ENCODE measurements around the gene NHLH1.

NHLH1 gene

DNA sequence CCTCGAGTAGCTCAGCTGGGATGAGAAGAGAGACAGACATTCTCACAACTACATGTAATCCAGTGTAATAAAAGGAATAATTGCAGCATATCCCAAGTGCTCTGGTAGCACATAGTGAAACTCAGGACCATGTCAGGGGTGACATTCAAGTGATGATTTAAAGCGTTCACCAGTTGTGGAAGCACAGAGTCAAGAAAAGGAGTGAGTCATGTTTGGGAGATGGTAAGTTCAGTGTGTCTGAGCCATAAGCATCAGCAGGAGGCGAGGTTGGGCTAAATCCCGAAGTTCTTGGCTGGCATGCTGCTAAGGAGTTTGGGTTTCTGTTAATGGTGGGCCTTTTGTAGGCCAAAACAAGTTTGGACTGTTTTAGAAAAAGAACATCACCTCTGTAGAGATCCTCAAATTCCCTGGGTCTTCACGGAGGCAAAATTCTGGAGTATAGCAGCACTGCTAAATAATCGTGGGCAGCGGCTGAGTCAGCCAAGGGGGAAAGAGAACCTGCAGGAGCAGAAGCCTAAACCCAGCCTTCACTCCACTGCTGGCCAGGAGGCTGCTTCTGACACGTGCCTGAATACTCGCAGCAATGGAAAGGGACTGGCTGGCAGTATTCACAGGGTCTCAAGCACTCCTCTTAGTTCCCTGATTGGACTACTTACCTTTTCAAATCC is 7.2 kb upstream of the NHLH1 start:
- DNase-seq = peak; percentile 24

DNA sequence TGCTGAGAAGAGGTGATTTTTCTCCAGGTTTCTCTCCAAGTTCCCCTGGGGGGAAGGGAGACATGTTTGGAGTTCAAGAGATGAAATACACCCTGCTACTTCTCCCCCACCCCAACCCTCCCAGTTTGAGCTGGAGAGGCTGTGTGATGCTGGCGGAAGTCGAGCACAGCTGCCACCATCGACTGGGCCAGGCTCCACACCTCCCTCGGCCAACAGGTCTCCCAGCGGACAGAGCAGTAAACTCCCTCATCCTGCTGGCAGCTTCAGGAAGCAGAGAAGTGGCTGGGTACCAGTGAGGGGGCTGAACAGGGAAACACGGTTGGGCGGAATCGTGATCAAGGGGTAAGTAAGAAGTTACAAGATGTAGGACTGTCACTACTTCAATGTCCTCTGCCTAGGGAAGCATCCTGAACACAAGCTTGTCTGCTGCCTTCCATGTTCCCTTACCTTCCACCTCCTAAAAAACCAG is 6.6 kb upstream of the NHLH1 start:
- peak; percentile 47 for DNase-seq

DNA sequence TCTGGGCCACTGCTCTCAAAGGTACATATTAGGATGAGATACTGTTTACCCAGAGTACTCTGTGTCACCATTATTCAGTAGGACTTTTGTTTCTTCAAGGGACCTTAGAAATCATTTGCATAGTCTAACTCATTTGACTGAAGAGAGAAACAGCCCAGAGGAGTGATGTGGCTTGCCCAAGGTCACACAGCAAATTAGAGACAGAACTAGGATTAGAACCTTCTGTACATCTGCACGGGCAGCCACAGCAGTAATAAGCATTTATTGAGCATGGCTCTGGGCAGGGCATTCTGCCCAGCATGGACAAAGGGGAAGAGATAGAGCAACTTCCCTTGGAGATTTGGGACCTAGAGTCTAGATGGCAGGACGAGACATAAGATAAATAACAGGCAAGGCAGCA is 5.7 kb upstream of the NHLH1 start:
- DNase-seq = peak; percentile 35

DNA sequence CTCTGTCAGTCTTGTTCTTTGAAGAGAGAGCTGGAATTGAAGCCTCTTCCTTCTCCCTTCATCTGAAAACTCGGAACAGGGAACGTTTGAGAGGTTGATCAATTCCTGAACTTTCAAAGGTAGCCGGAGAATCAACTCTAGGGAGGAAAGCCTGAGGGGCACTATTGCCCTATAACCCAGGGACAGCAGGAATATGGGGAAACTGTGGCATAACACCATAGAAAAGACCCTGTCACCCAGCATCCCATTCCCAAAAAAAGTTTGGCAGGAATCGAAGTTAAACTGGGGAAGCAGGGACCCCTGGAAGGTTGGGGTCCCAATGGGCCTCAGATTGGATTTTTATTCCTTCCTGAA is 5.1 kb upstream of the NHLH1 start:
- DNase-seq = no peak

DNA sequence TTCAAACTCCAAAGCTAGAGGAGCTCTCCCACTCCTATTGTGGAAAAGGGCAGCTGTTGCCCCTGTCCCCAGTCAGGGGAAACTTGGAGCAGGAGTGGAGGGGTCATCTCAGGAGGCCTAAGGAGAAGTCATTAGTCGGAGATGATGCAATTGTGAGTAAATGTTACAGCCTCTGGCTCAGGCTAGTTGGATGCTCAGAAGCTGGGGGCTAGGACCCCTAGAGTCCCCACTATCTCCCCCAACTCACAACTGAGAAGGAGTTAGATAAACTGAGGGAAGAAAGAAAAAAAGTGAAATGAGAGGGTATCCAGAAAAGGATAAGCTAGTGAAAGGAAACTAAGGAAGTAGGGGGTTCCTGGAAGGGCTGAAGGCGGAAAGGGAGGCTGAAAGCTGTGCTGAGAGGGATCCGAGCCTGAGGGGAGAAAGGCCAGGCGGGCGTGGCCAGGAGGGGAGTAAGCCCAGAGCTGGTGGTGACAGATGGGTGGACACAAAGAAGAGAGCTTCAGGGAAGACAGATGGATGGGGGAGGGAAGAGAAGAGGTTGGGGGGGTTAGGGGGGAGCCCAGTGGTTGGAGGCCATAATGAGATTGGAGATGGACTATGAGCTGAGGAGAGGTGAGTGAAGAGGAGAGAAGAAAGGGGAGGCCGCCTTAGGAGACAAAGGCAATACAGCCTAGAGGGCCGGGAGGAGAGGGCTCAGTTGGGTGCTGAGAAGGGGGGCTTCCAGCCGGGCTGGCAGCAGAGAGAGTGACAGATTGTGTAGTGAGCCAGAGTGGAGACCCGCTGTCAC is 4.5 kb upstream of the NHLH1 start:
- DNase-seq = peak; percentile 38

DNA sequence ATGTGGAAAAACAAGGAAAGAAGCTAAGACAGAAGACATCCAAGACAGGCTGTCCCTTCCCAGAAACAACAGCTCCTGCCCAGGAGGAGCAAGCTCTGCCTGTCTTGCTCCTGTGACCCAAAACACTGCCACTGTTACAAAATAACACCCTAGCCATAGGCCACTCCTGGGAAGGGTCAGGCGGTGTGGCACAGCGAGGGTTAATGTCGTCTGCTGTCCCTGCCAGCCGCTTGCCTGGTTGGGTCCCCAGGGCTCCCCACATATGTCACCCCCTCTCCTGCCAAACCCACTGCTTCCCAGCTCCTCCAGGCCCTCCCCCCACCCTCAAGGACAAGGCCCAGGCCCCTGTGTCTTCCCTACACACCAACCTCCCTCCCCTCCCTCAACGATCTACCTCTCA is 3.9 kb upstream of the NHLH1 start:
- peak; percentile 35 for DNase-seq

DNA sequence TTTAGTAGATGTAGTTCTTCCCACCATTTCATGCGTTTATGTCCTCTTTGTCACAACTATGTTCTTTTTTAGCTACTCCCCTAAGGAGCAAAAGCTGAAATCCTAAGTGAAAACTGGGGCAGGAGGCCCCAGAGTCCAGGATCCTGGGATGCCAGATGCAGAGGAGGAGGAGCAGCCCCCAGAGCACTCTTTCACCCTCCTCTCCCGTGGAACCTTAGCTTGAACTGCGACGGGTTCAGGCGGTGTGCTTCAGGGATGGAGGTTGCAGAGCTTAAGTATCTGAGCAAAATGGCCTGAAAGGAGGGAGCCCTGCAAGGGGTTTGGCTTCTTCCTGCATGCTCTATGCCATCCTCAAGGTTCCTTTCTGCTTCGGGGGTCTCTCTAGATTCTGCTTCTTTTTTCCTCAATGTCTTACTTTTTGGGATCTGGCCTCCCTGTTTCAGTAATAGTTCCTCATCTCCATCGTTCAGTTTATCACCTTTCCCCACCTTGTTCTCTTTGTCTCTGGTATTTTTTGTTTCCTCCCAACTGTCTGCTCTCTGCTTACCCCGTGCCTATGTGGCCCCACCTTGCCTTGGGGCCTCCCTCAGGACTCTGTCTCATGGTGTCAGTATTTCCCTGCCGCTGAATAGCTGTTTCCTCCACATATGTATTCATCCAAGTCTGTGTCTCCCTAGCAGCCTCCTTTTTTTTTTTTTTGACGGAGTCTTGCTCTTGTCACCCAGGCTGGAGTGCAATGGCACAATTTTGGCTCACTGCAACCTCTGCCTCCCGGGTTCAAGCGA is 2.7 kb upstream of the NHLH1 start:
- DNase-seq = peak; percentile 38

DNA sequence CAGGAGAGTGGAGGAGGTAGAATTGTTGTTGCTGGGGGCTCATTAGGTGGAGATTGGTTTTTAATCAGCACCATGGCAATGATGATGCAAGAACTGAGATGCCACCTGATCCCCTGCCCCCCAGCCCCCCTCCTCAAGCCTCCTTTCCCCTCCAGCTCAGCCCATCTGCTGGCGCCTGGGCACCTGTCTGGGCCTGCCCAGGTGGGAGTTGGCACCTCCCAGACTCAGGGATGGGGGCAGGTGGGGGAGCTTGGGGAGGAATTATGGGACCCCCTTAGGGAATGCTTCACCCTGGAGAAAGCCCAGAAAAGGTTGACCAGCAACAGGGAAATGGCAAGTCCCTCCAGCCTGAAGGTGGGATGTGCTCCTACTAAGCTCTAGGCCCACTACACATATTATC is 1.5 kb upstream of the NHLH1 start:
- DNase-seq = peak; percentile 38

DNA sequence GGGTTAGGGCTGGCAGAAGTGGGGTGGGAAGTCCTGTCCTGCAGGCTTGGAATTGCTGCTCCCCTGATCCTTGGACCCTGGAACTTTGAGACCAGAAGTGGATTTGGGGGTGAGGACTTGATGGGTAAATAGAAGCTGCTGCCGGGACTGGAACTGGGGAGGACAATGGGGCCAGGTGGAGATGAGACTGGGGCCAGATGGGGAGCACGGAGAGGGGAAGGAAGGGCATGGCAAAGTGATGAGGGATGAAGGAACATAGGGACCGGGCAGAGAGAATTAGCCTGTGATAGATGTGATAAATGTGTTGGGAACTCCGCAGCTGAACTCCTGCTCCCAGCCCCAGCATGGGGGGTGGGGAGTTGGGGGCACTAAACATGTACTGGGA is 637 bp downstream of the NHLH1 start:
- peak; percentile 26 for DNase-seq

DNA sequence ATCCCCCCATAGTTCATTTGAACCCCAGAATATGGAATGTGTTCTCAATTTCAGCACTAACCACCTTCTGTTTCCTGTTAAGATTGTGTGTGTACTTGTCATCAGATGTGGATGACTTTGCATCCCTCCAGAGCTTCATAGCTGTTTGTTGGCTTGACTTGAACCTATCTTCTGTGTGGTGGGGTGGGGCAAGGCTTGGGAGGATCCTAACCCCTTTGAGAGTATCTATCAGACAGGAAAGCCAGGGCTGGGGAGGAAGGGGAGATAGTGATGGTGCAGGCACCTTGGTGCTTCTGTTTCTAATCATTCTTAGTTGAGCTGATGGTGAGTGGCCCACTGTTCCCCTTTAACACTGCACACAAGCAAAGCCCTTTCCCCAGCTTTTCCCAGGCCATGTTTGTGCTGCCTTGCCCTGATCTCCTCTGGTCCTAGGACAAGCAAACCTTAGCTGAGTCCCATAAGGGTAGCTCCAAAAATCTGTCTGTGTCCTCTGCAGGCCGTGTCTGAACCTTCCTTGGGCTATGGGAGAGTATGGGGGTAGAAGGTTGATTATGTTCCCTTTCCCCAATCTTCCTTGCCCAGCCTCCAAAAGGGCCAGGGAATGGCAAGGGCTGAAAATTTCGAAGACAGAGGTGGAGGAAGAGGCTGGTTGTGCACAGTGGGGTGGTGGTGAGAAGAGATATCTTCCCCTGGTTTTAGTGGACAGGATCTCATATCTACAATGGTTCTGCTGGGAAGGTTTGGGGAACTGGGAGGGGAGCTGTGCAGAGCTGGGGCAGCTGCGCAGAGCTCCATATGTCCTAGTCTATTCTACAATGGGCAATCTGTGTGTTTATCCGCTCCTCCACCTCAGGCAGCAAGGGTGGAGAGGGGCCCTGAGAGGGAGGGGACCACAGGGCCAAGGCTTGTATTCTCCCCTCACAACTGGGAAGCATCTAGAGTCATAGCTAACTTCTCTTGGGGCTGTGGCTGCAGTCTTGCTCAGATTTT is 1.4 kb downstream of the NHLH1 start:
- DNase-seq = peak; percentile 44

DNA sequence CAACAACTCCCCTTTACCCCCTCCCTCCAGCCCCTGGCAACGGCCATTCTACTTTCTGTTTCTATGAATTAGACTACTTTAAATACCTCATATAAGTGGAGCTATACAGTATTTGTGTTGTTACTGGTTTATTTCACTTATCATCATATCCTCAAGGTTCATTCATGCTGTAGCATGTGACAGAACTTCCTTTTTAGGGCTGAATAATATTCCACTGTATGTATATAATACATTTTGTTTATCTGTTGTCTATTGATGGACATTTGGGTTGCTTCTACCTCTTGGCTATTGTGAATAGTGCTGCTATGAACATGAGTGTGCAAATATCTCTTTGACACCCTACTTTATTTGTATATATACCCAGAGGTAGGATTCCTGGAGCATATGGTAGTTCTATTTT is 2.2 kb downstream of the NHLH1 start:
- no peak for DNase-seq

DNA sequence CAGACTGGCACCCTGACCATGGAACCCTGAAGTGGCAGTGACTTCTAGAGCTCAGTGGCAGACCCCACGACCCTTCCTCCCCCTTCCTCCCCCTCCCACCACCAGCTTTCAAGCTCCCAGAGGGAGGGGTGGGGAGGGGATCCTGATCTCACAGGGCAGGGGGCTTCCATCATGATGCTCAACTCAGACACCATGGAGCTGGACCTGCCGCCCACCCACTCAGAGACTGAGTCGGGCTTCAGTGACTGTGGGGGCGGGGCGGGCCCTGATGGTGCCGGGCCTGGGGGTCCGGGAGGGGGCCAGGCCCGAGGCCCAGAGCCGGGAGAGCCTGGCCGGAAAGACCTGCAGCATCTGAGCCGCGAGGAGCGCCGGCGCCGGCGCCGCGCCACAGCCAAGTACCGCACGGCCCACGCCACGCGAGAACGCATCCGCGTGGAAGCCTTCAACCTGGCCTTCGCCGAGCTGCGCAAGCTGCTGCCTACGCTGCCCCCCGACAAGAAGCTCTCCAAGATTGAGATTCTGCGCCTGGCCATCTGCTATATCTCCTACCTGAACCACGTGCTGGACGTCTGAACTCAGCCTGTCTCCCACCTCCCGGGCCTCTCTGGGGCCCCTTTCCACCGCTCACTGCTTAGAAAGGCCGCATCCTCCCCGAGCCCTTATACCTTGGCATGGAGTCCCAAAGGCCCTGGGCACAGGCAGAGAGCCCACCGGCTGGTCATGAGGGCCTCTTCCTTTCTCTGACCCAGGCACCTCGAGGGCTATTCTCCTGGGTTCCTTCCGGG is 3.9 kb downstream of the NHLH1 start:
- no peak for DNase-seq

DNA sequence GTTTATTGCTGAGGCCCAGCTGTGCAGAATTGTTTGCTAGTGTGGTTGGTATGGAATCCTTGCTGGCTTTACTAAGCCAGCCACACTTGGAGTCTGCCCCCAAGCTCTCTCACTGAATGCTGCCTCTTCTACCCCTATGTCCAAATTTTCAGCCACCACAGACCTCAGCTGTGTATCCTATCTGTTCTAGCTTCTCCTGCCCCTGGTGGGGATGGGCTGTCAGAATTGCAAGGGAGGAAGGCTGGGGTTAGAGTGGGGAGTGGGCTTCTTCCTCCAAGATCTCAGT is 4.4 kb downstream of the NHLH1 start:
- DNase-seq = no peak

DNA sequence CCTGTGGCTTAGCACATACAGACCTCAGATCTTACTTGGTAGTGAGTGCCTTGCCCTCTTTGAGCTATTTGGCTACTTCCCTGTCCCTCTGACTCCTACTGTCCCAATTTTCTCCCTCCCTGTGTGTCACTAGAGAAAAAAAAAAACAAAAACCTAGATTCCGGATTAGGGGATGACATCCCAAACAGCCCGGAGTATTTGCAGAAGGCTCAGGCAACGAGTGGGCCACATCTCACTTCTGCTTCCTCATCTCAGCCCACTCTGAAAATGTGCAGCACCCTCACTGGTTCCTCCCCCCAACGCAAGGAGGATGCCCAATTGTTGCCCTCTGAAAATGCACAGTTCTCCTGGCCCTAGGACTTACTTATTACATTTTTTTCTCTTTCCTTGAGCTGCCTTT is 4.9 kb downstream of the NHLH1 start:
- DNase-seq = no peak

DNA sequence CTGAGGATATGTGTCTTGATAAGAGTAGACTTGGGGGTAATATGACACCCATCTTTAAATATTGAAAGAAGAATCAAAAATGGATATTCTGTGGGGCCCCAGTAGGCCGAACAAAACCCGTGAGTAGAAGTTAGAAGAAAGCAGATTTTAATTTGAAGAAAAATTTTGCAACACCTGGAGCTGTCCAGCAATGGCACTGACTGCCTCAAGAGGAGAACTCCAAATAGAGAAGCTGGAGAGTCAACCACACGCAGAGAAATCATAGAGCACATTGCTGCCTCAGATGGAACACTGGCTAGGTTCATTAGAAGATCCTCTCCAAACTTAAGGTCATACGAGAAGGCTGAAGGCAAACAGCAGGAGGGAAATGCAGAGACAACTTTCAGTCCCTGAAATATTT is 6.8 kb downstream of the NHLH1 start:
- DNase-seq = no peak

DNA sequence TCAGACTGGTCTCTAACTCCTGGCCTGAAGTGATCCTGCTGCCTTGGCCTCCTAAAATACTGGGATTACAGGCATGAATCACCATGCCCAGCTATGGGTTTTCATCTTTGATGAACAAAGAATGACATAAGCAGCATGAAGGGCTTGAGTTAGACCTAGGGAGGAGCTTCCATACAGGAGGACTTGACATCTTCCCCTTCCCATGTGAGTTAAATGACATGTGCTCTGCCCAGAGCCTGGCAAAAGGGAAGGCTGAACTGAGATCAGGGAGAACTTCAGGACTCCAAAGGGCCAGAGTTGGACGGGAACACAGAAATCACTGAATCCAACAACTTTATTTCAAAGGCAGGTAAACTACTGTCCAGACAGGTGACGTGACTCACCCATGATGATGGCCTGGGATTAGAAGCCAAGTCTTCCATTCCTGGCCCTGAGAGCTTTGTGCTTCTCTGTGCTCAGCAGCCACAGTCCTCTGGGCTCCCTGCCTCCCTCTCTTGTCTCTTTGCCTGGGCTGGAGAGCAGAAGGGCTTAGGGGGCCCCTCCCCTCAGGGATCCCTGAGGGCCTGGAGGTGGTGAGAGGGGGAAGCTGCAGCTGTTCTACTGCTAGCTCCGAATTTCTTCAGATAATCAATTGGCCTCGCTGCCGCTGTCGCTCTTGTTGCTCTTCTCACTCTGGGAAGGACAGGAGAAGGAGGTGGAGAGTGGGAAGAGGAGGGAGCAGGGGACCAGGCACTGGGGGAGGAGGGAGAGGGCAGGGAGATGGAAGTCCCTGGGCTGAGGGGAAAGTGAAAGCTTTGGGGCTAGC is 7.6 kb downstream of the NHLH1 start:
- peak; percentile 41 for DNase-seq

DNA sequence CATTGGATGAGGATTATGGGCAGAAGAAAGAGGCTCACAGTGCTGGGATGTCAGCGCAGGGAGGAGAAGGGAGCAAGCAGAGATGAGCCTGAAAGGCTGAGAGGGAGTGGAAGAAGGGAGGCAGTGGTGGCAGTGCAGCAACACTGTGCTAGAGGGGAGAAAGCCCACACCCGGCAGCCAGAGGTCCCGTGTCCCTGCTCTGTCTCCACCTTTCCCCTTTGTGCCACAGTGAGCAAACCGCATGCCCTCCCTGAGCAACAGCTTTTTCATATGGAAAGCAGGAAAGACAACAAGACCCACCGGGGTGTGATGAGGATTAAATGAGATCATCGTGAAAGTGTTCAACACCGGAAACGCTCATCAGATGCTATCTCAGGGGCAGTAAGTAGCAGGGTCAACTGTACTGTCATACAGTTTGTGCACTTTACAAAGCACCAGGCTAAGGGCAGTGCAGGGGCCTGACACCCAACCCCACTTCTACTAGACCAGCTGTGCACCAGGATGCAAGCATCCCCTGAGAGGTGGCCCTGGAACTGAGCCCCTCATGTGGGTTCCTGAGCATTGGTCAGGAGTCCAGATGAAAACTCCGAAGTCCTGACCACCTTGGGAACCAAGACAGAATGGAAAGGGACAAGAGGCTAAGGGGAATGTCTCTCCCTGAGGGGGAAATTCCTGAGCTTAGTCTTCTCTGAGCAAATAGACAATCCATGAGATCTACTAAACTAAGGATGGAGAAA is 9.1 kb downstream of the NHLH1 start:
- DNase-seq = peak; percentile 60

DNA sequence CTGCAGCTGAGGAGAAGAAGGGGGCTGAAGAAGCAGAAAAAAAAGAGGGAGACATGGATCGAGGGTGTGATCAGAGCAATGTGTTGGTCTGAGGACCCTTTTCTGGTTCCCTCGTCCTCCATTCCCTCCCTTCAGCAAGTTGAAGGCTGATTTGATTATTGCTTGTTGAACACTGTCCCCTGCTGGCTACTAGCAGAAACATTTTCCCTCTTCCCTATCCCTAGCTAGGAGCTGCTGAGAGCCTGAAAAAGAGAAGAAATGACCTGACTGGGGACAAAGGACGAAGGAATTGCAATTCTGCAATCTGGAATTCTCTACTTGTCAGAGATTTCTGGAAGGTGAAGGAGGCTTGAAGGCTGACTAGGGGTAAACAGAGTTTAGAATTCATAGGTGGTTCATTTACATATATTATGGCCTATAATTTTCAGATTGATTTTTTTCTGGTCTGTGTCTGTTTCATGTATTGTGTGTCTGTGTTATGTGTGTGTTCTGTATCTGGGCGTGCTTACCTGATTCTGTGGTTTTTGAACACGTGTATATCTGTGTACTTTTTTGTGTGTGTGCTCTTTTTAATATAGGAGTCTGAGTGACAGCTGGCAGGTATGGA is 9.8 kb downstream of the NHLH1 start:
- DNase-seq = peak; percentile 57

DNA sequence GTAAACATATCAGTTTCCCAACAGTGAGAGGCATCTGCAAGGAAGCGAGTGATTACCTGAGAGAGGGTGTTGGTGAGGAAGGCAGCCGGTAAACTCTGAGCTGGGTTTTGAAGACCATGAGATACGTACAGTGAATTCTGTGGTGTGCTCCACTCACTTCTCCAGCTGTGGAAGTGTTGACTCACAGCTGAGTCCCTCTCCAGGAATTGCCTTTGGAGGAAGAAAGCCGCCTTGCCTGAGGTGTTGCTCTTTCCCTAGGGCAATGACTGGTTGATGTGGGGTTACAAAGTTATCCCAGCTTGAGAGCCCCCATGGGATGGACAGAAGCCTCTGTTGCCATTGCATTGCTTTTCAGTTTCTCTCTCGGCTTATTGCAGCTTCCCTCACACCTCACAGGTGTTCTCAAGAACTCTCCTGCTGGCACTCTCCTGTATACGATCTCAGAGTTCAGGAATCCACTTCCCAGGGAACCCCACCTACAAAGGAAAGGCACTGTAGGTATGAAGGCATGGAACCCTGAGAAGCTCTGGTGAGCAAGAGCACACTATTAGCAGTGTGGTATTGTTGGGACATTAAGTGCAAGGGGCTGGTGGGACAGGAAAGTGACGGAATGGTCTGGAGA is 10.8 kb downstream of the NHLH1 start:
- no peak for DNase-seq
